Measurements from ENCODE around the gene NLRP3.

DNA sequence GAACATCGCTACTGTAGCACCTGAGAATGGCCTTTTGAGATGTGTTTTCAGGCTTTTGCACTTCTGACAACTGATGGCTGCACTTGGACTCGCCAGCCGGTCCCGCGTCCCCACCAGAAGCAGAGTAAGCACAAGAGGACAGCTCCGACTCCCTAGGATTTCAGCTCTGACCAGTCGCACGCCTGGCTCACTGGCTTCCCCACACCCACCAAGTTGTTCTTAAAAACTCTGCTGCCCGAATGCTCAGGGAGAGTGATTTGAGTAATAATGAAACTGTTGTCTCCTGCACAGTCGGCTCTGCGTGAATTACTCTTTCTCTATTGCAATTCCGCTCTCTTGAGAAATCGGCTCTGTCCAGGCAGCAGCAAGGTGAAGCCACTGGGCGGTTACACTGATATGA lies 40.2 kb upstream of the NLRP3 start:
- TF ChIP-seq, protein P1, sequence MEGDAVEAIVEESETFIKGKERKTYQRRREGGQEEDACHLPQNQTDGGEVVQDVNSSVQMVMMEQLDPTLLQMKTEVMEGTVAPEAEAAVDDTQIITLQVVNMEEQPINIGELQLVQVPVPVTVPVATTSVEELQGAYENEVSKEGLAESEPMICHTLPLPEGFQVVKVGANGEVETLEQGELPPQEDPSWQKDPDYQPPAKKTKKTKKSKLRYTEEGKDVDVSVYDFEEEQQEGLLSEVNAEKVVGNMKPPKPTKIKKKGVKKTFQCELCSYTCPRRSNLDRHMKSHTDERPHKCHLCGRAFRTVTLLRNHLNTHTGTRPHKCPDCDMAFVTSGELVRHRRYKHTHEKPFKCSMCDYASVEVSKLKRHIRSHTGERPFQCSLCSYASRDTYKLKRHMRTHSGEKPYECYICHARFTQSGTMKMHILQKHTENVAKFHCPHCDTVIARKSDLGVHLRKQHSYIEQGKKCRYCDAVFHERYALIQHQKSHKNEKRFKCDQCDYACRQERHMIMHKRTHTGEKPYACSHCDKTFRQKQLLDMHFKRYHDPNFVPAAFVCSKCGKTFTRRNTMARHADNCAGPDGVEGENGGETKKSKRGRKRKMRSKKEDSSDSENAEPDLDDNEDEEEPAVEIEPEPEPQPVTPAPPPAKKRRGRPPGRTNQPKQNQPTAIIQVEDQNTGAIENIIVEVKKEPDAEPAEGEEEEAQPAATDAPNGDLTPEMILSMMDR (conservative IDR thresholded peaks at IDR 0.05), result no peak
- no peak for TF ChIP-seq EZH2 (IDR thresholded peaks at IDR 0.05; ENCODE audit: low read depth)
